ENCODE data around the gene NEGR1.

DNA sequence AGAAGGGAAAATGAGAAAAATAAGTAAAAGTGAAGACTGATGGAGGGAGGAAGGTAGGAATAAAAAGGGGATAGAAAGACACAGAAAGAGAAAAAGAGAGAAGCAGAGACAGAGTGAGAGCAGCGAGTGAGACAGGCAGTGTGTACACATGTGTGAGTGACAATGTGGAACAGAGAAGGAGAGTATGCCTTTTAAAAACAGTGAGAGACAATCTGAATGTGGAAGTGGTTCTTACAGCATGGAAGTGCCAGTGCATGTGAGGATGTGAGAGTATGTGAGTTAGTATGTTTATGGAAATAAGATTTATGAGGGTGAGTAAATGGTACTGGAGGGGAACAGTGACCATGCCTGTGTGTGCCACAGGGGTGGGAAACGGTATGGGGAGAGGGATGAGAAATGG lies 1.2 kb downstream of the NEGR1 start:
- TF ChIP-seq, protein P1, sequence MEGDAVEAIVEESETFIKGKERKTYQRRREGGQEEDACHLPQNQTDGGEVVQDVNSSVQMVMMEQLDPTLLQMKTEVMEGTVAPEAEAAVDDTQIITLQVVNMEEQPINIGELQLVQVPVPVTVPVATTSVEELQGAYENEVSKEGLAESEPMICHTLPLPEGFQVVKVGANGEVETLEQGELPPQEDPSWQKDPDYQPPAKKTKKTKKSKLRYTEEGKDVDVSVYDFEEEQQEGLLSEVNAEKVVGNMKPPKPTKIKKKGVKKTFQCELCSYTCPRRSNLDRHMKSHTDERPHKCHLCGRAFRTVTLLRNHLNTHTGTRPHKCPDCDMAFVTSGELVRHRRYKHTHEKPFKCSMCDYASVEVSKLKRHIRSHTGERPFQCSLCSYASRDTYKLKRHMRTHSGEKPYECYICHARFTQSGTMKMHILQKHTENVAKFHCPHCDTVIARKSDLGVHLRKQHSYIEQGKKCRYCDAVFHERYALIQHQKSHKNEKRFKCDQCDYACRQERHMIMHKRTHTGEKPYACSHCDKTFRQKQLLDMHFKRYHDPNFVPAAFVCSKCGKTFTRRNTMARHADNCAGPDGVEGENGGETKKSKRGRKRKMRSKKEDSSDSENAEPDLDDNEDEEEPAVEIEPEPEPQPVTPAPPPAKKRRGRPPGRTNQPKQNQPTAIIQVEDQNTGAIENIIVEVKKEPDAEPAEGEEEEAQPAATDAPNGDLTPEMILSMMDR (IDR thresholded peaks at IDR 0.05) = no peak
- TF ChIP-seq ZFX (IDR thresholded peaks at IDR 0.05; ENCODE audit: borderline replicate concordance) = no peak

All from 22Rv1 (cell line).